PC-3 (cell line): ENCODE data around the gene ARRB1. TPM values are rescaled to one million over a fixed set of nuclear protein-coding genes. Genes with fewer than 3 reads are reported as not detected.
A peak's percentile ranks its signal among the peaks of the same experiment; 100 is the strongest.

Experiments used
- ATAC-seq: fragments of 200-7000 bp; cut with Tn5 transposase; 2 replicates; pipeline ENCODE4 v1.9.1; 2020; ENCODE audit warnings: mild to moderate bottlenecking, moderate library complexity
- BruUV-seq: library from RNA; stranded (reverse); fragments of 400-500 nt; replicated peaks from 2 replicates; lab custom pipeline; 2021; lab: Mats Ljungman, UMichigan
- CTCF ChIA-PET: fragments of 300-600 bp; sonication (Branson Sonifier 250); formaldehyde crosslinking; loops from one replicate; lab custom pipeline; 2022; ENCODE audit warnings: antibody characterized with exemption; lab: Charles Lee
- POLR2A ChIA-PET: fragments of 300-600 bp; sonication (Branson Sonifier 250); formaldehyde crosslinking; loops from one replicate; lab custom pipeline; 2022; ENCODE audit warnings: antibody characterized with exemption; ENCODE audit not compliant: unreplicated experiment; lab: Charles Lee
- DNase-seq: peaks from one replicate; pipeline ENCODE4 v3.0.0-alpha.2; 2015
- H2AFZ ChIP-seq: fragments of 300-600 bp; sonication (generic); 2 replicates; pipeline ENCODE4 v1.6.0; 2016; ENCODE audit warnings: antibody characterized with exemption, low read length
- H3F3A ChIP-seq: fragments of 300-600 bp; sonication (generic); one replicate; pipeline ENCODE4 v1.6.0; 2017; ENCODE audit warnings: antibody characterized with exemption, low read length, control low read depth, mild to moderate bottlenecking; ENCODE audit not compliant: unreplicated experiment
- H3K27ac ChIP-seq: fragments of 300-600 bp; sonication (generic); 2 replicates; pipeline ENCODE4 v1.5.1; 2016; ENCODE audit warnings: mild to moderate bottlenecking, low read length
- H3K27me3 ChIP-seq: fragments of 300-600 bp; sonication (generic); 2 replicates; pipeline ENCODE4 v1.6.1; 2016; ENCODE audit warnings: low read length, mixed read lengths
- H3K36me3 ChIP-seq: fragments of 300-600 bp; sonication (generic); 2 replicates; pipeline ENCODE4 v1.6.1; 2016; ENCODE audit warnings: low read depth, mixed run types, low read length, mixed read lengths
- H3K4me1 ChIP-seq: fragments of 300-600 bp; sonication (generic); 2 replicates; pipeline ENCODE4 v1.5.1; 2016; ENCODE audit warnings: low read length; ENCODE audit not compliant: insufficient read depth
- H3K4me2 ChIP-seq: fragments of 300-600 bp; sonication (generic); 2 replicates; pipeline ENCODE4 v1.6.0; 2016; ENCODE audit warnings: low read length
- H3K4me3 ChIP-seq: fragments of 300-600 bp; sonication (generic); 2 replicates; pipeline ENCODE4 v1.5.1; 2016; ENCODE audit warnings: mild to moderate bottlenecking, low read length, mixed read lengths
- H3K79me2 ChIP-seq: fragments of 300-600 bp; sonication (generic); 2 replicates; pipeline ENCODE4 v1.6.1; 2017; ENCODE audit warnings: low read length, mixed read lengths
- H3K9ac ChIP-seq: fragments of 300-600 bp; sonication (generic); 2 replicates; pipeline ENCODE4 v1.6.0; 2016; ENCODE audit warnings: mild to moderate bottlenecking, low read length
- H3K9me2 ChIP-seq: fragments of 300-600 bp; sonication (generic); replicated peaks from 2 replicates; pipeline ENCODE4 v1.6.1; 2016; ENCODE audit warnings: mixed run types, low read length, mixed read lengths
- H3K9me3 ChIP-seq: fragments of 300-600 bp; sonication (generic); 2 replicates; pipeline ENCODE4 v1.6.1; 2016; ENCODE audit warnings: low read length, mixed read lengths
- H4K20me1 ChIP-seq: fragments of 300-600 bp; sonication (generic); 2 replicates; pipeline ENCODE4 v1.6.1; 2016; ENCODE audit warnings: low read length, mixed read lengths
- EZH2 ChIP-seq: fragments of 300-600 bp; sonication (generic); IDR thresholded peaks from one replicate; pipeline ENCODE4 v1.6.1; 2017; ENCODE audit warnings: antibody characterized with exemption, mild to moderate bottlenecking, low read length; ENCODE audit not compliant: unreplicated experiment
- EZH2phosphoT487 ChIP-seq: fragments of 300-600 bp; sonication (generic); IDR thresholded peaks from 2 replicates; pipeline ENCODE4 v1.6.1; 2018; ENCODE audit warnings: mild to moderate bottlenecking, antibody characterized with exemption, low read length, borderline replicate concordance
- intact Hi-C: fragments of 100-400 bp; cut with micrococcal nuclease; formaldehyde crosslinking; loops from 2 replicates; pipeline ENCODE4 v1.9.0; 2023
- total RNA-seq: library from RNA; depleted of rRNA; stranded (reverse); fragments of >200 nt; gene quantifications from 2 replicates; pipeline ENCODE4 v1.2.3, GENCODE V29; 2014
- TF ChIP-seq, protein P1 (sequence below): fragments of 300-600 bp; sonication (generic); conservative IDR thresholded peaks from 2 replicates; pipeline ENCODE4 v1.5.1; 2017; ENCODE audit warnings: antibody characterized with exemption, low read depth, mild to moderate bottlenecking, low read length

The ARRB1 gene
- total RNA-seq, 1 experiment from 2014 or later: 19.1 TPM

DNA sequence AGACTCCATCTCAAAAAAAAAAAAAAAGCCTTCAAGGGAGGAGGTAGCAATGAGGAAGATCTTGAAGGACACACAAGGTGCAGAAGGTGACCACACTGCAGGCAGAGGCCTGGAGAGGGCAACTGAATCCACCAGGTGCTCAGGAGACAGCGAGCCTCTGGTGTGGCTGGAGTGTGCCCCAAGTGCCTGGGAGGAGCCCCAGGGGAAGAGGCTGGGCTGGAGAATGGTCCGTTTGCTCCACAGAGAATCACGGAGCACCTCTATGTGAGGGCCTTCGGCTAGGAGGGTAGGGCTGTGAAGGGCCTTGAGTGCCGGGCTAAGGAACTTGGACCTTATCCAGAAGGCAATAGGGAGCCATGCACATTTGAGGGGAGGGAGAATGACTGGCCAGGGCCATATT is 50.3 kb downstream of the ARRB1 start:
- H3F3A ChIP-seq: no peaks in the 10 kb centered on the region
- no peak overlapping the region for H3K9ac ChIP-seq
- no peaks in the 10 kb centered on the region for H3K9me3 ChIP-seq
- ATAC-seq: no peak
- DNase-seq: no peak
- no peaks in the 10 kb centered on the region for H3K27me3 ChIP-seq
- no peak overlapping the region for H3K27ac ChIP-seq
- H3K4me1 ChIP-seq: peaks cover 7% of the 10 kb centered on the region
- H3K79me2 ChIP-seq: no peaks in the 10 kb centered on the region
- no peaks in the 10 kb centered on the region for H3K36me3 ChIP-seq
- H3K4me2 ChIP-seq: no peak overlapping the region
- no TSS peak for BruUV-seq
- ChIA-PET POLR2A (no interaction called here), CTCF (no interaction called here)
- H4K20me1 ChIP-seq: no peaks in the 10 kb centered on the region
- H3K4me3 ChIP-seq: no peak overlapping the region
- H2AFZ ChIP-seq: no peak overlapping the region
- intact Hi-C loops: no loop called here
- TF ChIP-seq EZH2 (no peak), EZH2phosphoT487 (no peak)
- TF ChIP-seq, protein P1, sequence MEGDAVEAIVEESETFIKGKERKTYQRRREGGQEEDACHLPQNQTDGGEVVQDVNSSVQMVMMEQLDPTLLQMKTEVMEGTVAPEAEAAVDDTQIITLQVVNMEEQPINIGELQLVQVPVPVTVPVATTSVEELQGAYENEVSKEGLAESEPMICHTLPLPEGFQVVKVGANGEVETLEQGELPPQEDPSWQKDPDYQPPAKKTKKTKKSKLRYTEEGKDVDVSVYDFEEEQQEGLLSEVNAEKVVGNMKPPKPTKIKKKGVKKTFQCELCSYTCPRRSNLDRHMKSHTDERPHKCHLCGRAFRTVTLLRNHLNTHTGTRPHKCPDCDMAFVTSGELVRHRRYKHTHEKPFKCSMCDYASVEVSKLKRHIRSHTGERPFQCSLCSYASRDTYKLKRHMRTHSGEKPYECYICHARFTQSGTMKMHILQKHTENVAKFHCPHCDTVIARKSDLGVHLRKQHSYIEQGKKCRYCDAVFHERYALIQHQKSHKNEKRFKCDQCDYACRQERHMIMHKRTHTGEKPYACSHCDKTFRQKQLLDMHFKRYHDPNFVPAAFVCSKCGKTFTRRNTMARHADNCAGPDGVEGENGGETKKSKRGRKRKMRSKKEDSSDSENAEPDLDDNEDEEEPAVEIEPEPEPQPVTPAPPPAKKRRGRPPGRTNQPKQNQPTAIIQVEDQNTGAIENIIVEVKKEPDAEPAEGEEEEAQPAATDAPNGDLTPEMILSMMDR: no peak
- no peaks in the 10 kb centered on the region for H3K9me2 ChIP-seq

DNA sequence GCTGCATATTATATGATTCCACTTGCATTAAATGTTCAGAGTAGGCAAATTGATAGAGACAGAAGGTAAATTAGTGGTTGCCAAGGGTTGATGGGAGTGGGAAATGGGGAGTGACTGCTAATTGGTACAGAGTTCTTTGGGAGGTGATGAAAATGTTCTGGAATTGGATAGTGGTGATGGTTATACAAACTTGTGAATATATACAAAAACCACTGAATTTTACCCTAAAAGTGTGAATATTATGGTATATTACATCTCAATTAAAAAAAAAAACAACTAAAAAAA is 52.5 kb downstream of the ARRB1 start:
- Histone ChIP-seq H3K4me3 (no peak overlapping the region), H3K9me3 (no peaks in the 10 kb centered on the region), H3K9me2 (no peaks in the 10 kb centered on the region), H3K4me1 (peaks cover 13% of the 10 kb centered on the region), H3K36me3 (no peaks in the 10 kb centered on the region), H4K20me1 (no peaks in the 10 kb centered on the region), H3K4me2 (no peak overlapping the region), H3K9ac (no peak overlapping the region), H3K79me2 (no peaks in the 10 kb centered on the region), H3F3A (no peaks in the 10 kb centered on the region), H3K27me3 (no peaks in the 10 kb centered on the region), H2AFZ (no peak overlapping the region), H3K27ac (no peak overlapping the region)
- no peak for TF ChIP-seq EZH2phosphoT487
- intact Hi-C loops: no loop called here
- BruUV-seq: no TSS peak
- ChIA-PET CTCF (no interaction called here), POLR2A (no interaction called here)
- DNase-seq: no peak
- ATAC-seq: no peak

DNA sequence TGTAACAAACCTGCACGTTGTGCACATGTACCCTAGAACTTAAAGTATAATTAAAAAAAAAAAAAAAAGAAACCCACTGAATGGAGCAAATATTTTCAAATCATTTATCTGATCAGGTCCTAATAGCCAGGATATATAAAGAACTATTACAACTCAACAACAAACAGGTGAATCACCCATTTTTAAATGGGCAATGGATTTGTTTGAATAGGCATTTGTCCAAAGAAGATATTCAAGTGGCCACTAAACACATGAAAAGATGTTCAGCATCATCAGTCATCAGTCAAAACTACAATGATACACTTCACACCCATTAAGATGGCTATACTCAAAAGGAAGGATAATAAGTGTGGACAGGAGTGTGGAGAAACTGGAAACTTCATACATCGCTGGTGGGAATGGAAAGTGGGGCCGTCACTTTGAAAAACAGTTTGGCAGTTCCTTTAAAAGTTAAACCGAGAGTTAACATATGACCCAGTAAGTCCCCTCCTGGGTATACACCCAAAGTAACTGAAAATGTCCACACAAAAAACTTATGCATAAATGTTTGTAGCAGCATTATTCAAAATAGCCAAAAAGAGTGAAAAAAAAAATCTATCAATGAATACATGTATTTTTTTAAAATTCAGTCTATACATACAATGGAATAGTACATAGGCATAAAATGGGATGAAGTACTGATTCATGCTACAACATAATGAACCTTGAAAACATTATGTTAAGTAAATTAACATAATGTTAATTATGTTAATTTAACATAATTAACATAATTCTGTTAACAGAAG is 53.1 kb downstream of the ARRB1 start:
- BruUV-seq: no TSS peak
- ChIA-PET POLR2A (no interaction called here), CTCF (no interaction called here)
- intact Hi-C loops: no loop called here
- Histone ChIP-seq H3K79me2 (no peaks in the 10 kb centered on the region), H3K4me1 (peaks cover 13% of the 10 kb centered on the region), H2AFZ (no peak overlapping the region), H3K27me3 (no peaks in the 10 kb centered on the region), H3K27ac (no peak overlapping the region), H3K9me2 (no peaks in the 10 kb centered on the region), H3K4me2 (no peak overlapping the region), H3K36me3 (no peaks in the 10 kb centered on the region), H3K4me3 (no peak overlapping the region), H4K20me1 (no peaks in the 10 kb centered on the region), H3K9ac (no peak overlapping the region), H3K9me3 (no peaks in the 10 kb centered on the region), H3F3A (no peaks in the 10 kb centered on the region)
- ATAC-seq: peak; percentile 70
- DNase-seq: peak; percentile 74
- TF ChIP-seq EZH2 (no peak), EZH2phosphoT487 (no peak)
- TF ChIP-seq, protein P1: no peak
